Measurements from ENCODE around the gene KCNT1. TPM values are rescaled to one million over a fixed set of nuclear protein-coding genes. Genes with fewer than 3 reads are reported as not detected.
A peak's percentile ranks its signal among the peaks of the same experiment; 100 is the strongest.

The KCNT1 gene
- total RNA-seq, 1 experiment from 2014 or later: not detected

GRCh38 chr9:135692410-135692809, 9.6 kb upstream of the KCNT1 start:
- DNase-seq: peak; percentile 54
- Histone ChIP-seq H3K27me3 (no peaks in the 10 kb centered on the region), H3K9me3 (no peaks in the 10 kb centered on the region), H3K4me3 (no peak overlapping the region), H3K36me3 (no peaks in the 10 kb centered on the region)

GRCh38 chr9:135693265-135693664, 8.7 kb upstream of the KCNT1 start:
- Histone ChIP-seq H3K36me3 (no peaks in the 10 kb centered on the region), H3K4me3 (no peak overlapping the region), H3K9me3 (no peaks in the 10 kb centered on the region), H3K27me3 (no peaks in the 10 kb centered on the region)
- no peak for DNase-seq

GRCh38 chr9:135693771-135694170, 8.2 kb upstream of the KCNT1 start:
- Histone ChIP-seq H3K9me3 (no peaks in the 10 kb centered on the region), H3K36me3 (no peaks in the 10 kb centered on the region), H3K4me3 (no peak overlapping the region), H3K27me3 (no peaks in the 10 kb centered on the region)
- DNase-seq: no peak

GRCh38 chr9:135694414-135694813, 7.6 kb upstream of the KCNT1 start:
- Histone ChIP-seq H3K27me3 (no peaks in the 10 kb centered on the region), H3K36me3 (no peaks in the 10 kb centered on the region), H3K9me3 (no peaks in the 10 kb centered on the region), H3K4me3 (no peak overlapping the region)
- no peak for DNase-seq

GRCh38 chr9:135695036-135695435, 6.9 kb upstream of the KCNT1 start:
- DNase-seq: no peak
- no peaks in the 10 kb centered on the region for H3K27me3 ChIP-seq
- no peak overlapping the region for H3K4me3 ChIP-seq
- H3K36me3 ChIP-seq: no peaks in the 10 kb centered on the region
- H3K9me3 ChIP-seq: no peaks in the 10 kb centered on the region

- Histone ChIP-seq H3K4me3 (no peak overlapping the region), H3K9me3 (no peaks in the 10 kb centered on the region), H3K36me3 (no peaks in the 10 kb centered on the region), H3K27me3 (no peaks in the 10 kb centered on the region)
- no peak for DNase-seq
Observed at GRCh38 chr9:135695642-135696041, 6.3 kb upstream of the KCNT1 start.

GRCh38 chr9:135696446-135696845, 5.5 kb upstream of the KCNT1 start:
- Histone ChIP-seq H3K27me3 (no peaks in the 10 kb centered on the region), H3K4me3 (no peak overlapping the region), H3K9me3 (no peaks in the 10 kb centered on the region), H3K36me3 (no peaks in the 10 kb centered on the region)
- no peak for DNase-seq

GRCh38 chr9:135697226-135697625, 4.8 kb upstream of the KCNT1 start:
- DNase-seq: no peak
- no peak overlapping the region for H3K4me3 ChIP-seq
- H3K27me3 ChIP-seq: no peaks in the 10 kb centered on the region
- H3K36me3 ChIP-seq: no peaks in the 10 kb centered on the region
- H3K9me3 ChIP-seq: no peaks in the 10 kb centered on the region

GRCh38 chr9:135698236-135698635, 3.7 kb upstream of the KCNT1 start:
- Histone ChIP-seq H3K27me3 (no peaks in the 10 kb centered on the region), H3K4me3 (no peak overlapping the region), H3K36me3 (no peaks in the 10 kb centered on the region), H3K9me3 (no peaks in the 10 kb centered on the region)
- DNase-seq: no peak

GRCh38 chr9:135698767-135699166, 3.2 kb upstream of the KCNT1 start:
- H3K36me3 ChIP-seq: no peaks in the 10 kb centered on the region
- H3K9me3 ChIP-seq: no peaks in the 10 kb centered on the region
- H3K27me3 ChIP-seq: no peaks in the 10 kb centered on the region
- DNase-seq: no peak
- no peak overlapping the region for H3K4me3 ChIP-seq

- H3K36me3 ChIP-seq: no peaks in the 10 kb centered on the region
- H3K9me3 ChIP-seq: no peaks in the 10 kb centered on the region
- no peaks in the 10 kb centered on the region for H3K27me3 ChIP-seq
- no peak for DNase-seq
- no peak within 1 kb of the TSS for H3K4me3 ChIP-seq
Observed at GRCh38 chr9:135699440-135699839, 2.5 kb upstream of the KCNT1 start, which contains the start of gene SOHLH1. SOHLH1 (minus strand) TSS chr9:135699481; CDS start chr9:135699467, 14 bp downstream.

- no peak overlapping the region for H3K4me3 ChIP-seq
- DNase-seq: no peak
- H3K36me3 ChIP-seq: no peaks in the 10 kb centered on the region
Observed at GRCh38 chr9:135700525-135700924, 1.5 kb upstream of the KCNT1 start.

GRCh38 chr9:135701067-135701958, 672 bp upstream of the KCNT1 start:
- no peaks in the 10 kb centered on the region for H3K36me3 ChIP-seq
- H3K9me3 ChIP-seq: no peaks in the 10 kb centered on the region
- H3K27me3 ChIP-seq: no peaks in the 10 kb centered on the region
- H3K4me3 ChIP-seq: peak overlapping the region; percentile 26; the same call in 1 of the 2 replicates
- no peak for DNase-seq

More at GRCh38 chr9:135700525-135700924, 1.5 kb upstream of the KCNT1 start:
- Histone ChIP-seq H3K9me3 (no peaks in the 10 kb centered on the region), H3K27me3 (no peaks in the 10 kb centered on the region)

GRCh38 chr9:135703726-135704125, 1.7 kb downstream of the KCNT1 start:
- DNase-seq: no peak
- Histone ChIP-seq H3K27me3 (no peaks in the 10 kb centered on the region), H3K36me3 (no peaks in the 10 kb centered on the region), H3K4me3 (no peak overlapping the region), H3K9me3 (no peaks in the 10 kb centered on the region)

GRCh38 chr9:135704483-135704882, 2.5 kb downstream of the KCNT1 start:
- H3K27me3 ChIP-seq: no peaks in the 10 kb centered on the region
- no peak for DNase-seq
- H3K36me3 ChIP-seq: no peaks in the 10 kb centered on the region
- no peak overlapping the region for H3K4me3 ChIP-seq
- H3K9me3 ChIP-seq: no peaks in the 10 kb centered on the region

- Histone ChIP-seq H3K27me3 (no peaks in the 10 kb centered on the region), H3K36me3 (no peaks in the 10 kb centered on the region), H3K9me3 (no peaks in the 10 kb centered on the region)
Observed at GRCh38 chr9:135705376-135705775, 3.4 kb downstream of the KCNT1 start.

GRCh38 chr9:135706288-135706687, 4.3 kb downstream of the KCNT1 start:
- Histone ChIP-seq H3K36me3 (no peaks in the 10 kb centered on the region), H3K9me3 (no peaks in the 10 kb centered on the region), H3K27me3 (no peaks in the 10 kb centered on the region), H3K4me3 (no peak overlapping the region)
- DNase-seq: no peak

More at GRCh38 chr9:135705376-135705775, 3.4 kb downstream of the KCNT1 start:
- no peak overlapping the region for H3K4me3 ChIP-seq
- no peak for DNase-seq

Measured in MG63 (cell line).